ENCODE data around the gene PGM1. TPM values are rescaled to one million over a fixed set of nuclear protein-coding genes. Genes with fewer than 3 reads are reported as not detected.

Gene PGM1
- total RNA-seq, 1 donor from 2014 or later, result 53.9 TPM

- Histone ChIP-seq H3K9me3 (no peaks in the 10 kb centered on the region), H3K27me3 (no peaks in the 10 kb centered on the region), H3K27ac (no peak overlapping the region), H3K4me1 (no peaks in the 10 kb centered on the region), H3K36me3 (no peaks in the 10 kb centered on the region), H3K4me3 (no peak overlapping the region)
- TF ChIP-seq CTCF (IDR thresholded peaks at IDR 0.05), result no peak
- no peak for ATAC-seq
- intact Hi-C loops (cut with DNase I), result no loop called here
- DNase-seq, result no peak
These were observed 72.2 kb downstream of the PGM1 start for GRCh38 chr1:63665410-63665809.

GRCh38 chr1:63665824-63666223 is 72.6 kb downstream of the PGM1 start:
- H3K4me3 ChIP-seq, result no peak overlapping the region
- TF ChIP-seq CTCF (IDR thresholded peaks at IDR 0.05), result no peak
- no peak overlapping the region for H3K27ac ChIP-seq
- no peaks in the 10 kb centered on the region for H3K27me3 ChIP-seq
- H3K9me3 ChIP-seq, result no peaks in the 10 kb centered on the region
- DNase-seq, result no peak
- no peaks in the 10 kb centered on the region for H3K36me3 ChIP-seq
- ATAC-seq, result no peak
- intact Hi-C loops (cut with DNase I), result no loop called here
- no peaks in the 10 kb centered on the region for H3K4me1 ChIP-seq

GRCh38 chr1:63668298-63668697 is 75.1 kb downstream of the PGM1 start:
- Histone ChIP-seq H3K4me3 (no peak overlapping the region), H3K4me1 (no peaks in the 10 kb centered on the region), H3K27ac (no peak overlapping the region), H3K9me3 (no peaks in the 10 kb centered on the region), H3K27me3 (no peaks in the 10 kb centered on the region), H3K36me3 (no peaks in the 10 kb centered on the region)
- TF ChIP-seq CTCF (IDR thresholded peaks at IDR 0.05), result no peak
- no peak for DNase-seq
- intact Hi-C loops (cut with DNase I), result no loop called here
- no peak for ATAC-seq

GRCh38 chr1:63669151-63669961 is 76.1 kb downstream of the PGM1 start:
- no peaks in the 10 kb centered on the region for H3K9me3 ChIP-seq
- peak; percentile 38 for ATAC-seq
- no peaks in the 10 kb centered on the region for H3K4me1 ChIP-seq
- no peak overlapping the region for H3K4me3 ChIP-seq
- no peak for TF ChIP-seq CTCF (IDR thresholded peaks at IDR 0.05)
- intact Hi-C loops (cut with DNase I), result no loop called here
- DNase-seq, result no peak
- no peaks in the 10 kb centered on the region for H3K27me3 ChIP-seq
- no peaks in the 10 kb centered on the region for H3K36me3 ChIP-seq
- no peak overlapping the region for H3K27ac ChIP-seq

GRCh38 chr1:63670164-63670563 is 77.0 kb downstream of the PGM1 start:
- no peak for DNase-seq

More at GRCh38 chr1:63670164-63670563, 77.0 kb downstream of the PGM1 start:
- Histone ChIP-seq H3K27me3 (no peaks in the 10 kb centered on the region), H3K9me3 (no peaks in the 10 kb centered on the region), H3K36me3 (no peaks in the 10 kb centered on the region), H3K27ac (no peak overlapping the region), H3K4me3 (no peak overlapping the region), H3K4me1 (no peaks in the 10 kb centered on the region)
- ATAC-seq, result no peak
- TF ChIP-seq CTCF (IDR thresholded peaks at IDR 0.05), result no peak
- intact Hi-C loops (cut with DNase I), result no loop called here

Data from upper lobe of right lung (tissue), 1 donor.